Measurements from ENCODE around the gene MAP3K5.
A peak's percentile ranks its signal among the peaks of the same experiment; 100 is the strongest.
"Not testable (repeated sequence)": the region's sequence is repeated elsewhere in the genome, so short reads cannot be mapped to it uniquely, and the experiment has no call there.

Gene MAP3K5

DNA sequence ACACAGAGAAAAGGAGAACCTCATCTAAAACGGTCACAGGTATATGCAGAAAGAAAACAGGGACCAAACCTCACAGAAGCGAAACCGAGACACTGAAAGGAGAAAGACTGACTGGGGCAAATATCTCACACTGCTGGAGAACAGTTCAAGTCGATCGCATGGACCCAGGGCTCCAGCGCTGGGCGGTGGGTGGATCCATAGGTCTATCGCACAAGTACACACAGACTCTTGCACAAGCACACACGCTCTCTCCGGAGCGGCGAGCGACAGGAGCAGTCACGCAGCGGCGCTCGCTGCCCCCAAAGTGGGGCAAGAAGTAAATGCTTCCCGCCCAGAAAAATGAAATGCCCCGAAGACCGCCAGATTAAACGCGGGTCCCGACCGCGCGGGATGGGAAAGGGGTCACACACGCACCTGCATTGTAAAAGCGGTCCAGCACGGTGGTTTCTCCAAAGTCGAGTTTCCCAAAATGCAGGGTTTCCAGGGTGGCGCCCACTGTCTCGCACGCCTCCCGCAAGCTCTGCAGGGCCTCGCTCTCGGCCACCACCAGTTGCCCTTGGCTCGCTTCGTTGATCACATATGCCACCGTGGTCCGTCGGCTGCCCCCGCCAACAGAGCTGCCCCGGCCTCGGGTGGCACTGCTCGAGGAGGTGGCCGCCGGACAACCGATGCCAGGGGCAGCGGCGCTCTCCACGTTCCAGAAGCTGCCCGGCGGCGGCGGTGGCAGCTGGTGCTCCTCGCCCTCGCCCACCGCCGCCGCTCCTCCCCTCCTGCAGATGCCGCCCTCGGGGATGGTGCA, 782 bp downstream of the MAP3K5 start:
- peak; percentile 9 to 21 for DNase-seq (ENCODE audit: low read depth in 2 of 2, low spot score in 1 of 2)

- no peak for DNase-seq (ENCODE audit: low read depth in 2 of 2, low spot score in 1 of 2)
Observed at GRCh38 chr6:136790411-136791295, 1.6 kb downstream of the MAP3K5 start.

GRCh38 chr6:136789440-136789839, 2.8 kb downstream of the MAP3K5 start:
- DNase-seq (ENCODE audit: low read depth in 2 of 2, low spot score in 1 of 2) = not testable (repeated sequence)

DNA sequence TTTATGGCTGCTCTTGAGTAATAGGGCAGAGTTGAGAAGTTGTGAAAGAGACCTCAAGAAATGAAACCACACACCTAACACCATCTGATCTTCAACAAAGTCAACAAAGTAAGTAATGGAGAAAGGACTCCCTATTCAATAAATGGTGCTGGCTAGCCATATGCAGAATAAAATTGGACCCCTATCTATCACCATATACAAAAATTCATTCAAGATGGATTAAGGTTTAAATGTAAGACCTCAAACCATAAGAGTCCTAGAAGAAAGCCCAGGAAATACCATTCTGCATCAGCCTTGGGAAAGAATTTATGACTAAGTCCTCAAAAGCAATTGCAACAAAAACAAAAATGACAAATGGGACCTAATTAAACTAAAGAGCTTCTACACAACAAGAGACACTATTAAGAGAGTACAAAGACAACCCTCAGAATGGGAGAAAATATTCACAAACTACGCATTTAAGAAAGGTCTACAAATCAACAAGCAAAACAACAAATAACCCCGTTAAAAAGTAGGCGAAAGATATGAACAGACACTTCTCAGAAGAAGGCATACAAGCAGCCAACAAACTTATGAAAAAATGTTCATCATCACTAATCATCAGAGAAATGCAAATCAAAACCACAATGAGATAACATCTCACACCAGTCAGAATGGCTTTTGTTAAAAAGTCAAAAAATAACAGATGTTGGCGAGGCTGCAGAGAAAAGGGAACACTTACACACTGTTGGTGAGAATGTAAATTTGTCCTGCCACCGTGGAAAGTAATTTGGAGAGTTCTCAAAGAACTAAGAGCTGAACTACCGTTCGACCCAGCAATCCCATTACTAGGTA, 4.0 kb downstream of the MAP3K5 start:
- no peak for DNase-seq (ENCODE audit: low read depth in 2 of 2, low spot score in 1 of 2)

DNA sequence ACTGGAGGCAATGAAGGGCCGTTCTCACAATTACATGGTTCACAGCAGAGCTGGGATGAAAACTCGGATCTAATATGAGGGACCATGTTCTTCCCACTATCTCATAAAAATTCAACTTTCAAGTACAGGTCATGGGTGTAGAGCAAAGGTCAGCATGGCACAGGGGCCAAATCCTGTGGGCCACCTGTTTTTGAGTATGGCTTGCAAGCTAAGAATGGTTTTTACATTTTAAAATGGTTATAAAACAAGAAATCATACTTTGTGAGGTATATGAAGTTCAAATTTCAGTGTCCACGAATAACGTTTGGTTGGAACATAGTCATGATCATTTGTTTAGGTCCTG, 4.6 kb downstream of the MAP3K5 start:
- DNase-seq (ENCODE audit: low read depth in 2 of 2, low spot score in 1 of 2) = no peak

- no peak for DNase-seq (ENCODE audit: low read depth in 2 of 2, low spot score in 1 of 2)
Observed at GRCh38 chr6:136786658-136787057, 5.6 kb downstream of the MAP3K5 start.

GRCh38 chr6:136784910-136785746, 7.1 kb downstream of the MAP3K5 start:
- no peak for DNase-seq (ENCODE audit: low read depth in 2 of 2, low spot score in 1 of 2)

DNA sequence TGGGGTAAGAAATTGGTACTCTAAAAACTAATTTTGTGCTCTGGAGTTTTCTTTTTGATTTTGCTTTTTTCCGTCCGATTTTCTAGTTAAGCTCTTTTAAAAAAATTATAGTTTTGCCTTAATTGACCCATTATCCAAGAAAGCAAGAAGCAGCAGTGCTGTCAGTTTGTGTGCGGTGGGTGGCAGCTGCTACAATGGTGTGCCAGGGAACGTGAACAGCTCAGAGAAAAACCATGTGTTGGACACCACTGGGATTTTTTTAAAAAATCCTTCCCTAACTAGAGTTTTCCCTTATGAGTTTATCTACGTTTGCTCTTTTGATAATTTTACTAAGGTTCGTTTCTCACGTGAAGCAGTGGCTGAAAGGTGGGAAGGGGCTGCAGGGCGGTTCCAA, 8.0 kb downstream of the MAP3K5 start:
- no peak for DNase-seq (ENCODE audit: low read depth in 2 of 2, low spot score in 1 of 2)

- no peak for DNase-seq (ENCODE audit: low read depth in 2 of 2, low spot score in 1 of 2)
Observed at GRCh38 chr6:136783495-136784270, 8.6 kb downstream of the MAP3K5 start.

- no peak for DNase-seq (ENCODE audit: low read depth in 2 of 2, low spot score in 1 of 2)
Observed at GRCh38 chr6:136783021-136783420, 9.3 kb downstream of the MAP3K5 start.

DNA sequence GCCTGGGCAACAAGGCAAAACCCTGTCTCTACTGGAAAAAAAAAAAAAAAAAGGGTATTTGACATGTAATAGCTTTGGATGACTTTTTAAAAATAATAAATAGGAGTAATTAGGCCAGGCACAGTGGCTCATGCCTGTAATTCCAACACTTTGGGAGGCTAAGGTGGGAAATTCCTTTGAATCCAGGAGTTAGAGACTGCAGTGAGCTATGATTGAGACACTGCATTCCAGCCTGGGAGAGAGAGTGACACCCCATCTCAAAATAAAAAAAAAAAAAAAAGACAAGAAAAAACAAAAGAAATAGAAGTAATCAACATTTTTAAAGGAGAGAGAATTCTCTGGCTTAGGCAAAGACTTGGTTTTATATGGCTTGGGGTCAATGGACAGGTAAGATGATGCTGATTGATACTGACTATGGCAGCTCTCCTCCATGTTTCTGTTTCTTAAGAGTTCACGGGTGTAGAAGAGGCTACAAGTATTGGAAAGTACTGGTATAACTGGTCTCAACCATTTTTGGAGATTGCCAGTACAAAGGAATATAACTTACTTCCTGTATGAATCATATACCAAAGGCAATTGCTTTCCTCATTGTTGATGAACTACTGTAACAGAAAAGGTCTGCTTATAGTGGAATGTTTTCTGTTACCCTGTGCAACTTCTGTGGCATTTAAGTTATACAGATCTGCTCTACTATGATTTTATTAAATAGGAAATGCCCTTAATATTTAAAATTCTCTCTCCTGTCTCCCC, 10.1 kb downstream of the MAP3K5 start:
- DNase-seq (ENCODE audit: low read depth in 2 of 2, low spot score in 1 of 2) = no peak

- no peak for DNase-seq (ENCODE audit: low read depth in 2 of 2, low spot score in 1 of 2)
Observed at GRCh38 chr6:136780972-136781371, 11.3 kb downstream of the MAP3K5 start.

- DNase-seq (ENCODE audit: low read depth in 2 of 2, low spot score in 1 of 2) = no peak
Observed at GRCh38 chr6:136779682-136780081, 12.6 kb downstream of the MAP3K5 start.

GRCh38 chr6:136777651-136778050, 14.6 kb downstream of the MAP3K5 start:
- no peak for DNase-seq (ENCODE audit: low read depth in 2 of 2, low spot score in 1 of 2)

GRCh38 chr6:136775548-136775947, 16.7 kb downstream of the MAP3K5 start:
- DNase-seq (ENCODE audit: low read depth in 2 of 2, low spot score in 1 of 2) = no peak

GRCh38 chr6:136775081-136775480, 17.2 kb downstream of the MAP3K5 start:
- DNase-seq (ENCODE audit: low read depth in 2 of 2, low spot score in 1 of 2) = no peak

- DNase-seq (ENCODE audit: low read depth in 2 of 2, low spot score in 1 of 2) = no peak
Observed at GRCh38 chr6:136774228-136775041, 17.8 kb downstream of the MAP3K5 start.

DNA sequence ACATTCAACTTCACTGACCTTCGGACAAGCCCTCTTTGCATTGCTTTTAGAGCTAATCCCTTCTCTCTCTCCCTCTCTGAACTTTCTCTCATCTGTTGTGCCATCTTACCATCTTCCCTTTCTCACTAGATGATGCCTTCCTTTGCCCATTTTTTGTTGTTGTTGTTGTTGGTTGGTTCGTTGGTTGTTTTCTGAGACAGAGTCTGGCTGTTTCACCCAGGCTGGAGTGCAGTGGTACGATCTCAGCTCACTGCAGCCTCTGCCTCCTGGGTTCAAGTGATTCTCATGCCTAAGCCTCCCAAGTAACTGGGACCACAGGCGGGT, 18.8 kb downstream of the MAP3K5 start:
- no peak for DNase-seq (ENCODE audit: low read depth in 2 of 2, low spot score in 1 of 2)
